Ovary (tissue), 3 donors: ENCODE results near the gene MIEF1.

ENCODE experiments used
- EP300 ChIP-seq: sonication (generic); formaldehyde crosslinking; IDR thresholded peaks from one replicate; pipeline ENCODE4 v1.6.1; 2017; ENCODE audit warnings: antibody characterized with exemption
- POLR2A ChIP-seq: fragments of 450-650 bp; IDR thresholded peaks from one replicate; pipeline ENCODE4 v1.6.1; 2017; ENCODE audit warnings: antibody characterized with exemption, mild to moderate bottlenecking, moderate library complexity
- TF ChIP-seq, protein P1 (sequence below), 3 donors: fragments of 450-650 bp in 2 of 3; fragments of 200-600 bp in 1 of 3; IDR thresholded peaks; one replicate each; pipeline versions ENCODE4 v1.5.1 to v1.8.0; 2016 to 2022; ENCODE audit warnings: antibody characterized with exemption in 3 of 3, mild to moderate bottlenecking in 1 of 3
- donor health status: DM: no; HTN: no; CAD: no.

GRCh38 chr22:39496131-39496838, 5.8 kb upstream of the MIEF1 start:
- TF ChIP-seq, protein P1, sequence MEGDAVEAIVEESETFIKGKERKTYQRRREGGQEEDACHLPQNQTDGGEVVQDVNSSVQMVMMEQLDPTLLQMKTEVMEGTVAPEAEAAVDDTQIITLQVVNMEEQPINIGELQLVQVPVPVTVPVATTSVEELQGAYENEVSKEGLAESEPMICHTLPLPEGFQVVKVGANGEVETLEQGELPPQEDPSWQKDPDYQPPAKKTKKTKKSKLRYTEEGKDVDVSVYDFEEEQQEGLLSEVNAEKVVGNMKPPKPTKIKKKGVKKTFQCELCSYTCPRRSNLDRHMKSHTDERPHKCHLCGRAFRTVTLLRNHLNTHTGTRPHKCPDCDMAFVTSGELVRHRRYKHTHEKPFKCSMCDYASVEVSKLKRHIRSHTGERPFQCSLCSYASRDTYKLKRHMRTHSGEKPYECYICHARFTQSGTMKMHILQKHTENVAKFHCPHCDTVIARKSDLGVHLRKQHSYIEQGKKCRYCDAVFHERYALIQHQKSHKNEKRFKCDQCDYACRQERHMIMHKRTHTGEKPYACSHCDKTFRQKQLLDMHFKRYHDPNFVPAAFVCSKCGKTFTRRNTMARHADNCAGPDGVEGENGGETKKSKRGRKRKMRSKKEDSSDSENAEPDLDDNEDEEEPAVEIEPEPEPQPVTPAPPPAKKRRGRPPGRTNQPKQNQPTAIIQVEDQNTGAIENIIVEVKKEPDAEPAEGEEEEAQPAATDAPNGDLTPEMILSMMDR (IDR thresholded peaks at IDR 0.05), result peak; percentile 51 to 70 (median 52)
- TF ChIP-seq POLR2A (no peak), EP300 (no peak)
